Measurements from ENCODE around the gene PVALEF. TPM values are rescaled to one million over a fixed set of nuclear protein-coding genes. Genes with fewer than 3 reads are reported as not detected.

PVALEF gene
- not detected for total RNA-seq (2021; fragmentation: NEBNext Ultra II Directional; extraction: Animal tissue kit (Norgen Biotek cat#: 25700))
- long read RNA-seq = 0 reads

GRCh38 chr17:81165246-81166032, at the start of gene PVALEF:
PVALEF (plus strand) TSS chr17:81165507; CDS start chr17:81181227, 15,720 bp downstream.
- Mint-ChIP-seq H3K4me1 (ENCODE audit: low read depth) (no peaks in the 10 kb centered on the region), H3K27me3 (ENCODE audit: insufficient read depth) (peaks cover 18% of the 10 kb centered on the region; the same call in 1 of the 2 replicates), H3K36me3 (ENCODE audit: low read depth) (no peaks in the 10 kb centered on the region), H3K27ac (no peak within 1 kb of the TSS), H3K9me3 (no peaks in the 10 kb centered on the region), H3K4me3 (no peak within 1 kb of the TSS)
- TF ChIP-seq, protein P1, sequence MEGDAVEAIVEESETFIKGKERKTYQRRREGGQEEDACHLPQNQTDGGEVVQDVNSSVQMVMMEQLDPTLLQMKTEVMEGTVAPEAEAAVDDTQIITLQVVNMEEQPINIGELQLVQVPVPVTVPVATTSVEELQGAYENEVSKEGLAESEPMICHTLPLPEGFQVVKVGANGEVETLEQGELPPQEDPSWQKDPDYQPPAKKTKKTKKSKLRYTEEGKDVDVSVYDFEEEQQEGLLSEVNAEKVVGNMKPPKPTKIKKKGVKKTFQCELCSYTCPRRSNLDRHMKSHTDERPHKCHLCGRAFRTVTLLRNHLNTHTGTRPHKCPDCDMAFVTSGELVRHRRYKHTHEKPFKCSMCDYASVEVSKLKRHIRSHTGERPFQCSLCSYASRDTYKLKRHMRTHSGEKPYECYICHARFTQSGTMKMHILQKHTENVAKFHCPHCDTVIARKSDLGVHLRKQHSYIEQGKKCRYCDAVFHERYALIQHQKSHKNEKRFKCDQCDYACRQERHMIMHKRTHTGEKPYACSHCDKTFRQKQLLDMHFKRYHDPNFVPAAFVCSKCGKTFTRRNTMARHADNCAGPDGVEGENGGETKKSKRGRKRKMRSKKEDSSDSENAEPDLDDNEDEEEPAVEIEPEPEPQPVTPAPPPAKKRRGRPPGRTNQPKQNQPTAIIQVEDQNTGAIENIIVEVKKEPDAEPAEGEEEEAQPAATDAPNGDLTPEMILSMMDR (IDR thresholded peaks at IDR 0.05) = no peak
- no peak for DNase-seq

GRCh38 chr17:81115749-81116464, 49.4 kb upstream of the PVALEF start:
- H3K36me3 Mint-ChIP-seq (ENCODE audit: low read depth) = no peaks in the 10 kb centered on the region
- H3K4me1 Mint-ChIP-seq (ENCODE audit: low read depth) = peaks cover 4% of the 10 kb centered on the region; the same call in 1 of the 2 replicates
- peaks cover 9% of the 10 kb centered on the region for H3K27me3 Mint-ChIP-seq (ENCODE audit: insufficient read depth)
- H3K4me3 Mint-ChIP-seq = no peak overlapping the region
- no peak overlapping the region for H3K27ac Mint-ChIP-seq
- DNase-seq = no peak
- TF ChIP-seq, protein P1 (IDR thresholded peaks at IDR 0.05) = no peak
- H3K9me3 Mint-ChIP-seq = no peaks in the 10 kb centered on the region

GRCh38 chr17:81116704-81117103, 48.6 kb upstream of the PVALEF start:
- H3K27me3 Mint-ChIP-seq (ENCODE audit: insufficient read depth) = peaks cover 9% of the 10 kb centered on the region
- no peak for DNase-seq
- TF ChIP-seq, protein P1 (IDR thresholded peaks at IDR 0.05) = no peak
- peaks cover 4% of the 10 kb centered on the region; the same call in 1 of the 2 replicates for H3K4me1 Mint-ChIP-seq (ENCODE audit: low read depth)
- no peaks in the 10 kb centered on the region for H3K9me3 Mint-ChIP-seq
- no peak overlapping the region for H3K4me3 Mint-ChIP-seq
- H3K36me3 Mint-ChIP-seq (ENCODE audit: low read depth) = no peaks in the 10 kb centered on the region
- H3K27ac Mint-ChIP-seq = no peak overlapping the region

GRCh38 chr17:81117672-81118198, 47.6 kb upstream of the PVALEF start:
- Mint-ChIP-seq H3K4me1 (ENCODE audit: low read depth) (peaks cover 4% of the 10 kb centered on the region; the same call in 1 of the 2 replicates), H3K4me3 (0 out of 2 replicates have a peak overlapping the region, but pooled peaks have one; percentile 68), H3K36me3 (ENCODE audit: low read depth) (no peaks in the 10 kb centered on the region), H3K27ac (no peak overlapping the region), H3K27me3 (ENCODE audit: insufficient read depth) (peaks cover 9% of the 10 kb centered on the region), H3K9me3 (no peaks in the 10 kb centered on the region)
- DNase-seq = no peak
- TF ChIP-seq, protein P1 (IDR thresholded peaks at IDR 0.05) = no peak

GRCh38 chr17:81118308-81119221, 46.7 kb upstream of the PVALEF start:
- H3K36me3 Mint-ChIP-seq (ENCODE audit: low read depth) = no peaks in the 10 kb centered on the region
- TF ChIP-seq, protein P1 (IDR thresholded peaks at IDR 0.05) = no peak
- H3K4me3 Mint-ChIP-seq = peak overlapping the region; percentile 68
- no peak for DNase-seq
- peaks cover 9% of the 10 kb centered on the region for H3K27me3 Mint-ChIP-seq (ENCODE audit: insufficient read depth)
- no peaks in the 10 kb centered on the region for H3K9me3 Mint-ChIP-seq
- peaks cover 4% of the 10 kb centered on the region; the same call in 1 of the 2 replicates for H3K4me1 Mint-ChIP-seq (ENCODE audit: low read depth)
- H3K27ac Mint-ChIP-seq = peak overlapping the region; percentile 45

All from HFFc6 (cell line).